HG03196 (cell line): ENCODE measurements around the gene BTAF1.

Experiments used
- ATAC-seq: cut with Tn5 transposase; IDR thresholded peaks from one replicate; pipeline ENCODE4 v1.9.1; 2021; ENCODE audit not compliant: unreplicated experiment

The BTAF1 gene

GRCh38 chr10:92042541-92042940 is 119.0 kb downstream of the BTAF1 start:
- no peak for ATAC-seq

- ATAC-seq: no peak
Observed at GRCh38 chr10:92045641-92046106, 122.1 kb downstream of the BTAF1 start.

GRCh38 chr10:92047215-92047614 is 123.6 kb downstream of the BTAF1 start:
- no peak for ATAC-seq

GRCh38 chr10:92052088-92052487 is 128.5 kb downstream of the BTAF1 start:
- ATAC-seq: no peak

- ATAC-seq: no peak
Observed at GRCh38 chr10:92052741-92053140, 129.2 kb downstream of the BTAF1 start.

GRCh38 chr10:92054807-92055206 is 131.2 kb downstream of the BTAF1 start:
- ATAC-seq: no peak

- ATAC-seq: no peak
Observed at GRCh38 chr10:92062273-92062672, 138.7 kb downstream of the BTAF1 start.

- ATAC-seq: no peak
Observed at GRCh38 chr10:92064506-92064905, 140.9 kb downstream of the BTAF1 start.

- ATAC-seq: no peak
Observed at GRCh38 chr10:92066386-92066785, 142.8 kb downstream of the BTAF1 start.

- no peak for ATAC-seq
Observed at GRCh38 chr10:92068900-92069299, 145.3 kb downstream of the BTAF1 start.

GRCh38 chr10:92074126-92074887 is 150.7 kb downstream of the BTAF1 start:
- ATAC-seq: no peak

- no peak for ATAC-seq
Observed at GRCh38 chr10:92075829-92076228, 152.3 kb downstream of the BTAF1 start.

GRCh38 chr10:92076722-92077121 is 153.2 kb downstream of the BTAF1 start:
- no peak for ATAC-seq

GRCh38 chr10:92079003-92079402 is 155.4 kb downstream of the BTAF1 start:
- ATAC-seq: no peak
